AG09309 (cell line): ENCODE data around the gene POLE.

ENCODE experiments used
- DNase-seq: peaks from one replicate; pipeline ENCODE4 v3.0.0-alpha.2; 2010; ENCODE audit warnings: low read depth
- H3K4me3 ChIP-seq: 2 replicates; pipeline ENCODE4 v1.5.1; 2011; ENCODE audit warnings: mild to moderate bottlenecking, low read depth, low read length, moderate library complexity; ENCODE audit not compliant: control insufficient read depth
- TF ChIP-seq, protein P1 (sequence below): IDR thresholded peaks from 2 replicates; pipeline ENCODE4 v1.5.1; 2011; ENCODE audit warnings: mild to moderate bottlenecking, low read depth, low read length, inconsistent platforms; ENCODE audit not compliant: insufficient read depth, control insufficient read depth; ENCODE audit errors: missing control alignments

Gene POLE

DNA sequence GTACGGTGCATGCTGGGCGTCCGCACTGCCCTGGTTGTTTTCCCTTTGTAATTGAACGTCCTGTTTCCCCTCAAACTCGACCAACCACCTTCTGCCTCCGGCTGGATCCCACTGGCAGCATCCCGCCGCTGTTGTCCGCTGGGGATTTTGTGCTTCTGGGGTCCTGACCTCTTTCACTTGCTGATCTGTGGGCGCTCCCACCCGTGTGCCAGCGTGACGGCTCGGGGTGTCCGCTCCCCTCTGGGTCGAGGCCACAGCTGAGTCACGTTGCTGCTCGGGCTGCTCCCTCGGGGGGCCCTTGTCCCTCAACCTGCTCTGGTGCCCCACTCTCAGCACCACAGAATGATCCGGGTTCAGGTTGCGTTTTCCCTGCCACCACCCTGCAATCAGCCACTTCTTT lies 31.5 kb upstream of the POLE start:
- H3K4me3 ChIP-seq = no peak overlapping the region
- TF ChIP-seq, protein P1, sequence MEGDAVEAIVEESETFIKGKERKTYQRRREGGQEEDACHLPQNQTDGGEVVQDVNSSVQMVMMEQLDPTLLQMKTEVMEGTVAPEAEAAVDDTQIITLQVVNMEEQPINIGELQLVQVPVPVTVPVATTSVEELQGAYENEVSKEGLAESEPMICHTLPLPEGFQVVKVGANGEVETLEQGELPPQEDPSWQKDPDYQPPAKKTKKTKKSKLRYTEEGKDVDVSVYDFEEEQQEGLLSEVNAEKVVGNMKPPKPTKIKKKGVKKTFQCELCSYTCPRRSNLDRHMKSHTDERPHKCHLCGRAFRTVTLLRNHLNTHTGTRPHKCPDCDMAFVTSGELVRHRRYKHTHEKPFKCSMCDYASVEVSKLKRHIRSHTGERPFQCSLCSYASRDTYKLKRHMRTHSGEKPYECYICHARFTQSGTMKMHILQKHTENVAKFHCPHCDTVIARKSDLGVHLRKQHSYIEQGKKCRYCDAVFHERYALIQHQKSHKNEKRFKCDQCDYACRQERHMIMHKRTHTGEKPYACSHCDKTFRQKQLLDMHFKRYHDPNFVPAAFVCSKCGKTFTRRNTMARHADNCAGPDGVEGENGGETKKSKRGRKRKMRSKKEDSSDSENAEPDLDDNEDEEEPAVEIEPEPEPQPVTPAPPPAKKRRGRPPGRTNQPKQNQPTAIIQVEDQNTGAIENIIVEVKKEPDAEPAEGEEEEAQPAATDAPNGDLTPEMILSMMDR = no peak
- no peak for DNase-seq

DNA sequence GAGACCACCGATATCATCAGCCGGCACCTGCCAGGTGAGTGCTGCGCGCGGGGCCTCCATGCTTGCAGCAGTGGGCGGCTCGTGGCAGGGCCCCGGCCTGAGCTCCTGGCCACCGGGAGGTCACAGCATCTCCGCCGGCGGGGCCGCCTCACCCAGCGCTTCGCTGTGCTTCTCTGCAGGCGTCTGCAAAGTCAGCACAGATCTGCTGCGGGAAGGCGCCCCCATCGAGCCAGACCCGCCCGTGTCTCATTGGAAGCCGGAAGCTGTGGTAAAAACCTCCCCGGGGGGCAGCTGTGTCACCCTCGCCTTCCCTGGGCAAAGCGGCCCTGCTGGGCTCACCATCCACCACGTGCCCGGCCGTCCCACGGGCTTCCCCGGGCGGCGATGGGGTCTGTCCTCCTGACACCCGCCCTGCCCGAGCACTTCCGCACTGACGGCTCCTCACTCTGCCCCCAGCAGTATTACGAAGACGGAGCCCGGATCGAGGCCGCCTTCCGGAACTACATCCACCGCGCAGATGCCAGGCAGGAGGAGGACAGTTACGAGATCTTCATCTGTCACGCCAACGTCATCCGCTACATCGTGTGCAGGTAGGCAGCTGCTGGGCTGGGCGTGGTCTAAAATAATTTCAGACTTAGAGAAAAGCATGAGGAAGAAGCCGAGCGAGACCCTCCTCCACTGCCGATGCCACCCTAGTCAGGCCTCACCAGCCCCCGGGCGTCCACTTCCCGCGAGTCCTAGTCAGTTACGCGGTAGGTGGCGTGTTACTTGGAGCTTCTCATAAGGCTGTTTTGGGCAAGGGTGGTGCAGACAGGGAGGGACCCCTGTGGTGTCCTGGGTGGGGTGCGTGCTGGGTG lies 30.6 kb upstream of the POLE start:
- TF ChIP-seq, protein P1 = no peak
- no peak for DNase-seq
- no peak overlapping the region for H3K4me3 ChIP-seq

DNA sequence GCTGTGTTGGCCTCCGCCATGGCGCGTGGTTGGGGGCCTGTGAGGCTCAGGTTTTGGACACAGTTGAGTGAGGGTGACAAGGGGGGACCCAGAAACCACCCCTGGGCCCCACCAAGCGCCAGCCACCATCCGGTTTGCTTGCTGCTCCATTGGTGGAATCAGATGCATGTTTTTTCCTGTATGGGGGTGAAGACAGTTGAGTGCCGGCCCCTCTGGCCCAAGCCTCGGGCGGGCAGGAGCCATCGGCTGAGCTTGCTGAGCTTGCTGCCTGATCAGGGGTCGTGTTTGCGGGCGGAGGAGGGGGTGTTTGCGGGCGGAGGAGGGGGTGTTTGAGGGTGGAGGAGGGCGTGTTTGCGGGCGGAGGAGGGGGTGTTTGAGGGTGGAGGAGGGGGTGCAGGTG lies 29.9 kb upstream of the POLE start:
- DNase-seq = no peak
- TF ChIP-seq, protein P1 = no peak

DNA sequence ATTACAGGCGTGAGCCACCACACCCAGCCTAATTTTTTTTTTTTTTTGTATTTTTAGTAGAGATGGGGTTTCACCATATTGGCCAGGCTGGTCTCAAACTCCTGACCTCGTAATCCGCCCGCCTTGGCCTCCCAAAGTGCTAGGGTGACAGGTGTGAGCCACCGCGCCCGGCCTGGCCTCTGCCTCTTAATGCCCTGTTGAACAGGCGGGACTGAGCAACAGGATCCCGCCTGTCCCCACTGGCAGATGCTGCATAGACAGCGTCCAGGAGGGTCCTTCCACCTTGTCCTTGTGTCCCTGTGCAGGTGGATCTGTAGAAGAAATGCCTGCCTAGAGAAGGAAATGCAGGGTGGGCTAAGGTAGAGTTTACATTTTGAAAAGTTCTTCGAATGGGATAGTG lies 29.2 kb upstream of the POLE start:
- TF ChIP-seq, protein P1 = no peak
- H3K4me3 ChIP-seq = no peak overlapping the region
- DNase-seq = no peak

More for the DNA sequence above, 29.9 kb upstream of the POLE start:
- H3K4me3 ChIP-seq = no peak overlapping the region

DNA sequence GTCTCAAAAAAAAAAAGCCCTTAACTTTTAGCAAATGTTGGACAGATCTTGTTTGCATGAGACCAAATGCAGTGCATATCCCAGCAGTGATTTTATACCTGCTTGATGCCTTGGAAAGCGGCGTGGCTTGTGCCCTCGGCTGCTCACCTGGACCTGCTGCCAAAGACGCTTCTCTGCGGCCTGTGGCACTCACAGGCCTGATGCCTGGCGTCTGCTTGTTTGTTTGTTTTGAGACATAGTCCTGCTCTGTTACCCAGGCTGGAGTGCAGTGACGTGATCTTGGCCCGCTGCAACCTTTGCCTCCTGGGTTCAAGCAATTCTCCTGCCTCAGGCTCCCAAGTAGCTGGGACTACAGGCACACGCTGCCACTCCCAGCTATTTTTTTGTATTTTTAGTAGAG lies 28.7 kb upstream of the POLE start:
- H3K4me3 ChIP-seq = no peak overlapping the region
- TF ChIP-seq, protein P1 = no peak
- DNase-seq = no peak

DNA sequence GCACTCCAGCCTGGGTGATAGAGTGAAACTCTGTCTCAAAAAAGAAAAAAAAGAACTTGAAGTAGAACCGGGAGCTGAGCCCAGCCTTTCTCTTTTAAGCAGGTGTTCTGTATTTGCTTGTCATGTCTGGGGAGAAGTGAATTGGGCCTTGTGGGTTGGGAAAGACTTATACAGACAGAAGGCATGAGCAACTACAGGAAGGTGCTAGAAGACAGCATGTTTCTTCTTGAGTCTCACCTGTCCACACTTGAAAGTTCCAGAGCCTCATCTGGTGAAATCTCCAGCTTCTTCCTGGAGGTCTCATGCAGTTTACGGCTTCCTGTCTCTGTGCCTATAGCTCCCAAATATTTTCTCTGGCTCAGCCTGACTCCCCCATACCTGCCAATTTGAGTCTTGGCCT lies 26.0 kb upstream of the POLE start:
- no peak overlapping the region for H3K4me3 ChIP-seq
- TF ChIP-seq, protein P1 = no peak
- DNase-seq = no peak
